Neutrophil (primary cell): ENCODE data around the gene PILRB.
"Not testable (repeated sequence)": the region's sequence is repeated elsewhere in the genome, so short reads cannot be mapped to it uniquely, and the experiment has no call there.

Source experiments
- H3K27ac ChIP-seq: fragments of 200-600 bp; sonication (generic); 2 replicates; pipeline ENCODE4 v1.5.1; 2016; ENCODE audit warnings: mild to moderate bottlenecking, moderate library complexity
- H3K27me3 ChIP-seq: fragments of 200-600 bp; sonication (generic); 2 replicates; pipeline ENCODE4 v1.6.0; 2016; ENCODE audit warnings: mild to moderate bottlenecking
- H3K36me3 ChIP-seq: fragments of 200-600 bp; sonication (generic); 2 replicates; pipeline ENCODE4 v1.5.1; 2017
- H3K4me1 ChIP-seq, 2 experiments: fragments of 200-600 bp in 1 of 2; sonication (generic) in 1 of 2; 1 replicate in 1 of 2; 2 replicates in 1 of 2; pipeline versions ENCODE4 v1.5.1 to v1.6.1; 2013 to 2016; ENCODE audit warnings: low read depth in 1 of 2, low read length in 1 of 2, mild to moderate bottlenecking in 1 of 2, moderate library complexity in 1 of 2; ENCODE audit not compliant: control insufficient read depth in 1 of 2, insufficient read depth in 1 of 2
- H3K4me3 ChIP-seq, 2 experiments: fragments of 200-600 bp in 1 of 2; sonication (generic) in 1 of 2; 1 replicate in 1 of 2; 2 replicates in 1 of 2; pipeline ENCODE4 v1.5.1; 2013 to 2016; ENCODE audit warnings: low read depth in 1 of 2, low read length in 1 of 2, mild to moderate bottlenecking in 1 of 2, moderate library complexity in 1 of 2
- H3K9me3 ChIP-seq: fragments of 200-600 bp; sonication (generic); 2 replicates; pipeline ENCODE4 v1.5.1; 2016
- TF ChIP-seq, protein P1 (sequence below): fragments of 200-600 bp; sonication (generic); IDR thresholded peaks from 2 replicates; pipeline ENCODE4 v1.5.1; 2016; ENCODE audit warnings: antibody characterized with exemption

The PILRB gene

DNA sequence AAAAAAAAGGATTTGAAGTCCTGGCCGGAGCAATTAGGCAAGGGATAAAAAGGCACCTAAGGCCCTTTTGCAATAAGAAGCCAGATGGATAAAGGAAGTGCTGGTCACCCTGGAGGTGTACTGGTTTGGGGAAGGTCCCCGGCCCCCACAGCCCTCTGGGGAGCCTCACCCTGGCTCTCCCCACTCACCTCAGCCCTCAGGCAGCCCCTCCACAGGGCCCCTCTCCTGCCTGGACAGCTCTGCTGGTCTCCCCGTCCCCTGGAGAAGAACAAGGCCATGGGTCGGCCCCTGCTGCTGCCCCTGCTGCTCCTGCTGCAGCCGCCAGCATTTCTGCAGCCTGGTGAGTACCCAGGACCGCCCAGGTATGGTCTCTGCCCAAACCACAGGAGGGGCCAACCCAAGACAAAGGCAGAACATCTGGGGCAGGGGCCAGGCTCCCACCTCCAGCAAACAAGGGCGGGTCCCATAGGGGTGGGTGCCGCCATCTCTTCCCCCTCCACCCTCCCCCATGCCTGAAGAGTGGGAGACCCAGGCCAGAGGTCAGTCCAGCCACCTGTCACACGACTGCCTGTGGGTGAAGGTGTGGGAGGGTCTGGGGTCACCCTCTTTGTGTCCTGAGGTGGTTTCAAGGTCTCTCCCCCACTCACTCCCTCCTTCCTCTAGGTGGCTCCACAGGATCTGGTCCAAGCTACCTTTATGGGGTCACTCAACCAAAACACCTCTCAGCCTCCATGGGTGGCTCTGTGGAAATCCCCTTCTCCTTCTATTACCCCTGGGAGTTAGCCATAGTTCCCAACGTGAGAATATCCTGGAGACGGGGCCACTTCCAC lies at the start of gene PILRB:
Gene PILRB (plus strand): TSS at position 91 of the 830 bp plus-strand sequence. CDS start 186 bp downstream, at position 277.
- Histone ChIP-seq H3K36me3 (peaks cover 45% of the 10 kb centered on the region), H3K4me3 (peak within 1 kb of the TSS; percentile 65 to 68), H3K27ac (peak within 1 kb of the TSS; percentile 100), H3K9me3 (no peaks in the 10 kb centered on the region), H3K4me1 (peaks cover 67 to 75% of the 10 kb centered on the region in 2 experiments), H3K27me3 (no peaks in the 10 kb centered on the region)
- TF ChIP-seq, protein P1, sequence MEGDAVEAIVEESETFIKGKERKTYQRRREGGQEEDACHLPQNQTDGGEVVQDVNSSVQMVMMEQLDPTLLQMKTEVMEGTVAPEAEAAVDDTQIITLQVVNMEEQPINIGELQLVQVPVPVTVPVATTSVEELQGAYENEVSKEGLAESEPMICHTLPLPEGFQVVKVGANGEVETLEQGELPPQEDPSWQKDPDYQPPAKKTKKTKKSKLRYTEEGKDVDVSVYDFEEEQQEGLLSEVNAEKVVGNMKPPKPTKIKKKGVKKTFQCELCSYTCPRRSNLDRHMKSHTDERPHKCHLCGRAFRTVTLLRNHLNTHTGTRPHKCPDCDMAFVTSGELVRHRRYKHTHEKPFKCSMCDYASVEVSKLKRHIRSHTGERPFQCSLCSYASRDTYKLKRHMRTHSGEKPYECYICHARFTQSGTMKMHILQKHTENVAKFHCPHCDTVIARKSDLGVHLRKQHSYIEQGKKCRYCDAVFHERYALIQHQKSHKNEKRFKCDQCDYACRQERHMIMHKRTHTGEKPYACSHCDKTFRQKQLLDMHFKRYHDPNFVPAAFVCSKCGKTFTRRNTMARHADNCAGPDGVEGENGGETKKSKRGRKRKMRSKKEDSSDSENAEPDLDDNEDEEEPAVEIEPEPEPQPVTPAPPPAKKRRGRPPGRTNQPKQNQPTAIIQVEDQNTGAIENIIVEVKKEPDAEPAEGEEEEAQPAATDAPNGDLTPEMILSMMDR, result peak; percentile 12

DNA sequence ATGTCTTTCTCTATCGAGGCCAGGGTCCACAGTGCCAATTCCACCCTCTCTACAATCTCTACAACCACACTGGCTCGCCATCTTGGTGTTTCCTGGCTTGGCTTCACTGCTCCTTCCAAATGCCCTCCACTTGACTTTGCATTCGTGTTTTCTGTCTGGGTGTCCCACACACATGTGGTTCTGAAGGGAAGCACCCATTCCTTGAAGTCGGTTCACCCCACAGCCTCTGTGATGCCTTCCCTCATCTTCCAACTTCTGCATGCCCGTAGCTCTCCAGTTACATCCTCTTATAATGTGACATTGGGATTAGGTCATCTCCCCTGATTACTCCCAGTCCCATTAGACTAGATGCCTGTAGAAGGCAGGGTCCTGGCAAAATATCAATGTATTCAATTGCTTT lies 39.6 kb upstream of the PILRB start:
- H3K9me3 ChIP-seq, H3K4me3 ChIP-seq, H3K27me3 ChIP-seq, H3K36me3 ChIP-seq: not testable (repeated sequence)
- peaks cover 12 to 14% of the 10 kb centered on the region in 2 experiments for H3K4me1 ChIP-seq
- peak overlapping the region; percentile 74 for H3K27ac ChIP-seq

DNA sequence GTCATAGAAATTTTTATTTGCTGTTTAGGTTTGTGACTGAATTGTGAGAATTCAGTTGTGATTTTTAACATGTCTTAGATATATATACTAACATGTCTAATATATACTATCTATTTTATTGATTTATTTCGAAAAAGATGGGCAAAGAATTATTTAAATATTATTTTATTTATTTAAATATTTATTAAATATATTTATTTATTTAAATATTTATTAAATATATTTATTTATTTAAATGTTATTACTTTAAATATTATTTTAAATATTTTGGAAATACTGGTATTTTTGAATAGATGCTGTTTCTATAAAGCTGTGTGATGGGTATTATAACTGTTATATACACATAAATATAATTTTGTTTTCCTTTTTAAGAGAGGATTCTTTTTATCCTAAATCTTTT lies 36.3 kb upstream of the PILRB start:
- peaks cover 12 to 14% of the 10 kb centered on the region in 2 experiments for H3K4me1 ChIP-seq
- H3K9me3 ChIP-seq, H3K27ac ChIP-seq, H3K27me3 ChIP-seq, H3K36me3 ChIP-seq, H3K4me3 ChIP-seq: not testable (repeated sequence)

DNA sequence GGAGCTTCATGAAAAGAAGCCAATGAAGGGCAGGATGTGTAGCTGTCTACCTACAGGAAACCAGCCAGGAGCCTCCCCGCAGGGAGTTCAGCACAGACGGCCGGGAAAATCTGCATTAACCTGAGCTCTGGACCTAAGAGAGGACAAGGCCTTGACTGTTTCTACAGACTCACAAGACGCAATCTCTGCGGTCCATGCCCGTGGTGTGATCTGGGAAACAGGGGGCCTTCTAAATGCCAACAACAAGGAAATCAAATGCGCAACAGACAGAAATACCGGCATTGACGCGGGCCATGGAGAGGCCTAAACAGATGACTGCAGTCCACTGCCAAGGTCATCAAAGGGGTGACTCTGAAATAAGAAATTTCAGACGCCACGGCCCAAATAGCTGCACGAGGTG lies 33.7 kb upstream of the PILRB start:
- H3K4me3 ChIP-seq, H3K36me3 ChIP-seq: not testable (repeated sequence)

DNA sequence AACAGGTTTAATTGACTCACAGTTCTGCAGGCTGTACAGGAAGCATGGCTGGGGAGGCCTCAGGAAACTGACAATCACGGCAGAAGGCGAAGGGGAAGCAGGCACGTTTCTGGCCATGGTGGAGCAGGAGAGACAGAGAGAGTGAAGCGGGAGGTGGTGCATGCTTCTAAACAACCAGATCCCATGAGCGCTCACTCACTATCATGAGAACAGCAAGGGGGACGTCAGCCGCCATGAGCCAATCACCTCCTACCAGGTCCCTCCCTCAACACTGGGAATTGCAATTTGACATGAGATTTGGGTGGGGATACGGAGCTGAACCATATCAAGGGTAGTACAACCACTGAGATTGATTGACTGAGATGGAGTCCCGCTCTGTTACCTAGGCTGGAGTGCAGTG lies 32.2 kb upstream of the PILRB start:
- not testable (repeated sequence) for H3K27me3 ChIP-seq, H3K27ac ChIP-seq, H3K4me1 ChIP-seq, H3K4me3 ChIP-seq, H3K36me3 ChIP-seq, H3K9me3 ChIP-seq

More for the DNA sequence above, 33.7 kb upstream of the PILRB start:
- not testable (repeated sequence) for H3K27ac ChIP-seq, H3K27me3 ChIP-seq, H3K4me1 ChIP-seq, H3K9me3 ChIP-seq

DNA sequence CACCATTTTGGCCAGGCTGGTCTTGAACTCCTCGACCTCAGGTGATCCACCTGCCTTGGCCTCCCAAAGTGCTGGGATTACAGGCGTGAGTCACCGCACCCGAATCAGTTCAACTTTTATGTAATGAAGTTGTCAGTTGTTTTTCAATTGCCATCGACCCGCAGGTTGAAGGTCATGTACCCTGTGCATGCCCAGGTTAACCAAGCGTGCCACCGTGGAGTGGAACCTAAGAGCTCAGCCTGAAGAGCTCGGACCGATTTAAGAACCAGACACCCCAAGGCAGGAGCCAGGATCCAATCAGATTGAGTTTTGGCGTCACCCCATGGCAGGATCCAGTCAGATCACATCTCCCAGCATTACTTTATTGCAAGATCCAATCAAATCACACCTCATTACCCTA lies 31.0 kb upstream of the PILRB start:
- not testable (repeated sequence) for H3K27me3 ChIP-seq, H3K4me3 ChIP-seq, H3K27ac ChIP-seq, H3K36me3 ChIP-seq, H3K9me3 ChIP-seq, H3K4me1 ChIP-seq

DNA sequence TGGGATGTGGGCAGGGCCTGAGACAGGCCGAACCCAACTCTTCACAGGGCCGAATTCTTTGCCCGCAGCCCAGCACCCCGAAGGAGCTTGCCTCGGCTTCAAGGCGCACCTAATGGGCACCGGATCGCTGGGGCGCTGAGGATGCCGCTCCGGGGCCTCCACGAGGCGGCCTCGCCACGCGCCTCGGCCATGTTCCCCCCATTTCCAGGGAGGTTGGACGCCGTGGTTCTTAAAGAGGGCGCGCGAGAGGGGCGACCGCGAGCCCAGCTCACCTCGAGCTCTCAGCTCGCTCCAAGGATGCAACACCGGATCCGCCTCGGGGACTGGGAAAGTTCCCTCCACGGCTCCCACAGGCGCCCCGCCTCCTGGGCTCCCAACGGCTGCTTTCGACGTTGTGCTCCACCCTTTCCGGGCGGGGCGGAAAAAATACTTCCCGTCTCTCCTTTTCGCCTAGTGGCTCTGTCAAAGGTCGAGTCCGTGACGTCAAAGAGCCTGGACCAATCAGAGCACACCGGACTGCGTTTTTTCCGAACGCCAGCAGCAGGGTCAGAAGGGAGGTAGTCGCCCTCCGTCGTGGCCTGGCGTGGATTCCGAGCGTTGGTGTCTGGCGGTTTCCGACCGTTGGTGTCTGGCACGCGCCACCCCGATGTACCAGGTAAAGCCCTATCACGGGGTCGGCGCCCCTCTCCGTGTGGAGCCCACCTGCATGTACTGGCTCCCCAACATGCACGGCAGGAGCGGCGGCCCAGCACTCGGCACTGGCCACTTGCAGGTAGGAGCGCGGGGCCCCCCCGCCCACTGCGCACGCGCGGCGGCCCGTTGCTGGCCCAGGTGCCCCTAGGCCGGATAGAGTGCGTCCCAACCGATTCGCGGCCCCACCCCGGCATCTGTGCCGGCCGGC lies 22.1 kb upstream of the PILRB start:
- peaks cover 11% of the 10 kb centered on the region in 2 experiments for H3K4me1 ChIP-seq
- H3K9me3 ChIP-seq, H3K27me3 ChIP-seq, H3K36me3 ChIP-seq: not testable (repeated sequence)
- TF ChIP-seq, protein P1, result peak; percentile 28
- peak overlapping the region; percentile 96 for H3K27ac ChIP-seq
- peak overlapping the region; percentile 76 to 85 for H3K4me3 ChIP-seq

DNA sequence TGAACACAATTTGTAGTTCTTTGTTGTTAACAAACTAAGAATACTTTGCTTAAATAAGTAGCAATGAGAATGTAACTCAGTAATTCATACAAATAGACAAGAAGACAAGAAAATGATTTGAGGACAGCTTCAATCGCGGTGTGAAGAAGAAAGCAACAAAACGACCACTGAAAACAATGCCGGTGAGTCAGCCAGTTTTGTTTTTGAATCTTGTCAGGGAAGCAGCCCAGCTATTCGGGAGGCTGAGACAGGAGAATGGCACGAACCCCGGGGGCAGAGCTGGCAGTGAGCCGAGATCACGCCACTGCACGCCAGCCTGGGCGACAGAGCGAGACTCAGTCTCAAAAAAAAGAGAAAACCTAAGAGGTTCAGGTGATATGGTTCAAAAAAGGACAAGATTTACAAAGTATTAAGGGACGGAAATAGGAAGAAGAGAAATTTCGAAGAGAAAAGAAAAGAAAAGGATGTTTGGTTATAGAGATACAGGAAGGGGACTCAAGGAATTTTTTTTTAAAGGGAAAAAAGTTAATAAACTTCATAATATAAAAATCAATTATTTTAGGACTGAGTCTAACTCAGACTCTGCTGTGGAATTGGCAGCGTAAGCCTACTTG lies 19.7 kb upstream of the PILRB start:
- not testable (repeated sequence) for H3K27me3 ChIP-seq, H3K4me3 ChIP-seq, H3K9me3 ChIP-seq, H3K36me3 ChIP-seq, H3K27ac ChIP-seq
- H3K4me1 ChIP-seq, result peaks cover 11% of the 10 kb centered on the region in 2 experiments

DNA sequence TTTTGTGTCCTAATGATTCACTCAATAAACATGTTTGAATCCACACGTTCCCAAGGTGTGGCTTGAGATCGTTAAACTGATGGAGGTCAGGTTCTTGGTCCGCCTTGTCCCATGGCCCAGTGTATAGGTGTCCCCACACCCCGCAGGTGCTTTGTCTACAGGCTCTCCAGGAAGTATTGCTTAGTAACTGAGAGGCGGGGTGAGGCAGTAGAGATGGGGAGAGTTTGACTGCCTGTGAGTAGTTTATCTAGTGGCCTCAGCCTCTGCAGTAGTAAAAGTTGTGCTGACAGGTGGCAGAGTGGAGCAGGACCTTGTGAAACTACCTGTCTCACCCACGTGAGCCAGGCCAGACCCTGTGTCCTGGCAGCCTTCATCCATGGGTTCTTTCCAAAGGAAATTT lies 16.6 kb upstream of the PILRB start:
- not testable (repeated sequence) for H3K27ac ChIP-seq, H3K9me3 ChIP-seq, H3K4me3 ChIP-seq, H3K27me3 ChIP-seq
- Histone ChIP-seq H3K4me1 (peaks cover 10 to 11% of the 10 kb centered on the region in 2 experiments), H3K36me3 (peaks cover 11% of the 10 kb centered on the region)
